ENCODE results near the gene ARR3. TPM values are rescaled to one million over a fixed set of nuclear protein-coding genes. Genes with fewer than 3 reads are reported as not detected.
A peak's percentile ranks its signal among the peaks of the same experiment; 100 is the strongest.

Gene ARR3
- total and polyA plus RNA-seq, 2 donors (not counting 3 experiments of a cell fraction or from before 2014, with no cell fraction given) = not detected

DNA sequence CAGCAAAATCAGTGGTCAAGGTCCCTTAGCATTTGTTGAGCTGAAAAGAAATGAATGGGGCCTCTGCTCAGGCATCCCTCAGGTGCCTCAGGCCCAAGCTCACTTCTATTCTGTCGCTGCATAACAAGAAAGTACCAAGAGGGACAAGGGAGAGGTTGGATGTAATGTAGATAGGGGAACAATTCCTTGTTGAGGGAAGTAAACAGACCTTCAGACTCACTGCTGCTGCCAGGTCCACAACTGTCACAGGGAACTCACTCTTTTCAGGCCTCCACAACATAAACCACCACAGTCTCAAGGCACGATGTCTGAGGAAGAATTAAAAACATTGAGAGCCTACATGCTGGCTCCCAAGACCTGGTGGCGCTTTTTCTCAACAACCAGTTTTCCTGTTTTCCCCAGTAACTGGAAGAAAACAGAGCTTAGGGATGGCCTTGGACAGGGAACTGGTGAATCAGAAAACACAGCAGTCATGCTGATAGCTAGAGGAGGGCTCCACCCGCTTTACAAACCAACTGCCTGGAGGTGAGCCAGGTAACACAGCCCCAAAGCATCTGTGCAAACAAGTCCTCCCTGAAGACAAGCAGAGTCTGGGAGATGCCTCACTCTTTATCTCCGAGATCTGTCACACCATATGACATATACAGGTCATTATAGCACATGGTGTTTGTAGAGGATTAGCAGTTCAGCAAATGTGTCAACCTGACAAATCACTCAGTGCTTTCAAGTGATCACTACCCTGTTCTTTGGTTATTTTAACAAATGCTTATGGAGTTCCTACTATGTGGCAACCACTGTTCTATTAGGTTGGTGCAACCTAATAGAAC lies 48.0 kb upstream of the ARR3 start:
- Histone ChIP-seq H3K36me3 (ENCODE audit: control insufficient read depth in 2 of 2, extremely low read depth in 1 of 2, insufficient read depth in 2 of 2, low read length in 2 of 2) (no peaks in the 10 kb centered on the region), H3K9me3 (replicated peaks; ENCODE audit: control insufficient read depth, insufficient read depth, low read length) (no peaks in the 10 kb centered on the region), H3K4me1 (ENCODE audit: control insufficient read depth, extremely low read depth, insufficient read depth, low read length) (no peaks in the 10 kb centered on the region), H3K27ac (ENCODE audit: insufficient read depth, low read depth, low read length) (no peak overlapping the region), H3K27me3 (ENCODE audit: control insufficient read depth in 2 of 2, insufficient read depth in 2 of 2, low read length in 2 of 2) (no peaks in the 10 kb centered on the region), H3K9me1 (replicated peaks; ENCODE audit: control insufficient read depth, extremely low read depth, insufficient read depth, low read length) (no peaks in the 10 kb centered on the region), H4K20me1 (replicated peaks; ENCODE audit: control insufficient read depth, extremely low read depth, insufficient read depth, low read length) (no peaks in the 10 kb centered on the region), H3K4me2 (ENCODE audit: insufficient read depth, low read length) (no peak overlapping the region), H3K4me3 (replicated peaks in 1 of 3; ENCODE audit: insufficient read depth in 1 of 3, low read depth in 1 of 3, low read length in 3 of 3) (no peak overlapping the region), H2AFZ (ENCODE audit: low read depth, low read length) (no peak overlapping the region), H3K9ac (replicated peaks; ENCODE audit: extremely low read depth, insufficient read depth, low read length) (no peak overlapping the region), H3K79me2 (ENCODE audit: control insufficient read depth, insufficient read depth, low read length) (no peaks in the 10 kb centered on the region)
- peak; percentile 47 for DNase-seq (ENCODE audit: low read depth, low spot score)
- POLR2A ChIA-PET = no interaction called here
- FAIRE-seq = no peak
- dilution Hi-C loops (cut with MboI; ENCODE audit: extremely low pct_ligation_motif_present, low sequenced_read_pairs) (no loop called here), intact Hi-C loops (cut with micrococcal nuclease) (no loop called here)
- CTCF ChIA-PET = interaction anchor here (1.6 kb wide), 1 partner anchor 43 kb away, joined by 3 read pairs; no protein-coding TSS in a partner anchor
- no TSS peak for BruUV-seq (replicated peaks)
- TF ChIP-seq POLR2AphosphoS5 (IDR thresholded peaks at IDR 0.05; ENCODE audit: insufficient read depth, low read depth, low read length) (no peak), EZH2 (IDR thresholded peaks at IDR 0.05; ENCODE audit: borderline replicate concordance, low read depth, low read length, severe bottlenecking) (no peak), JUN (IDR thresholded peaks at IDR 0.05; ENCODE audit: borderline replicate concordance, insufficient read depth, insufficient read length, low read depth) (no peak), FOS (IDR thresholded peaks at IDR 0.05; ENCODE audit: borderline replicate concordance, insufficient read depth, low read length) (no peak), MYC (IDR thresholded peaks at IDR 0.05; ENCODE audit: low read depth, low read length) (no peak), POLR2A (IDR thresholded peaks at IDR 0.05; ENCODE audit: low read depth, low read length) (no peak), GATA2 (IDR thresholded peaks at IDR 0.05; ENCODE audit: insufficient read depth, insufficient read length, low read depth, low read length) (no peak)
- TF ChIP-seq, protein P1, sequence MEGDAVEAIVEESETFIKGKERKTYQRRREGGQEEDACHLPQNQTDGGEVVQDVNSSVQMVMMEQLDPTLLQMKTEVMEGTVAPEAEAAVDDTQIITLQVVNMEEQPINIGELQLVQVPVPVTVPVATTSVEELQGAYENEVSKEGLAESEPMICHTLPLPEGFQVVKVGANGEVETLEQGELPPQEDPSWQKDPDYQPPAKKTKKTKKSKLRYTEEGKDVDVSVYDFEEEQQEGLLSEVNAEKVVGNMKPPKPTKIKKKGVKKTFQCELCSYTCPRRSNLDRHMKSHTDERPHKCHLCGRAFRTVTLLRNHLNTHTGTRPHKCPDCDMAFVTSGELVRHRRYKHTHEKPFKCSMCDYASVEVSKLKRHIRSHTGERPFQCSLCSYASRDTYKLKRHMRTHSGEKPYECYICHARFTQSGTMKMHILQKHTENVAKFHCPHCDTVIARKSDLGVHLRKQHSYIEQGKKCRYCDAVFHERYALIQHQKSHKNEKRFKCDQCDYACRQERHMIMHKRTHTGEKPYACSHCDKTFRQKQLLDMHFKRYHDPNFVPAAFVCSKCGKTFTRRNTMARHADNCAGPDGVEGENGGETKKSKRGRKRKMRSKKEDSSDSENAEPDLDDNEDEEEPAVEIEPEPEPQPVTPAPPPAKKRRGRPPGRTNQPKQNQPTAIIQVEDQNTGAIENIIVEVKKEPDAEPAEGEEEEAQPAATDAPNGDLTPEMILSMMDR (IDR thresholded peaks at IDR 0.05; ENCODE audit: extremely low read depth in 1 of 2, insufficient read depth in 1 of 2, low read depth in 1 of 2, low read length in 2 of 2) = no peak
- TF ChIP-seq, protein P2, sequence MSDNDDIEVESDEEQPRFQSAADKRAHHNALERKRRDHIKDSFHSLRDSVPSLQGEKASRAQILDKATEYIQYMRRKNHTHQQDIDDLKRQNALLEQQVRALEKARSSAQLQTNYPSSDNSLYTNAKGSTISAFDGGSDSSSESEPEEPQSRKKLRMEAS (IDR thresholded peaks at IDR 0.05; ENCODE audit: insufficient read depth, insufficient read length) = no peak
